GM21529 (cell line): ENCODE measurements around the gene EBF3.

Source experiments
- ATAC-seq: cut with Tn5 transposase; IDR thresholded peaks from one replicate; pipeline ENCODE4 v1.9.1; 2021; ENCODE audit not compliant: unreplicated experiment

The EBF3 gene

GRCh38 chr10:129963641-129964501 lies at the start of gene EBF3:
TSS of gene EBF3 (minus strand) at chr10:129964274. CDS start at chr10:129963768, 506 bp downstream.
- no peak for ATAC-seq

DNA sequence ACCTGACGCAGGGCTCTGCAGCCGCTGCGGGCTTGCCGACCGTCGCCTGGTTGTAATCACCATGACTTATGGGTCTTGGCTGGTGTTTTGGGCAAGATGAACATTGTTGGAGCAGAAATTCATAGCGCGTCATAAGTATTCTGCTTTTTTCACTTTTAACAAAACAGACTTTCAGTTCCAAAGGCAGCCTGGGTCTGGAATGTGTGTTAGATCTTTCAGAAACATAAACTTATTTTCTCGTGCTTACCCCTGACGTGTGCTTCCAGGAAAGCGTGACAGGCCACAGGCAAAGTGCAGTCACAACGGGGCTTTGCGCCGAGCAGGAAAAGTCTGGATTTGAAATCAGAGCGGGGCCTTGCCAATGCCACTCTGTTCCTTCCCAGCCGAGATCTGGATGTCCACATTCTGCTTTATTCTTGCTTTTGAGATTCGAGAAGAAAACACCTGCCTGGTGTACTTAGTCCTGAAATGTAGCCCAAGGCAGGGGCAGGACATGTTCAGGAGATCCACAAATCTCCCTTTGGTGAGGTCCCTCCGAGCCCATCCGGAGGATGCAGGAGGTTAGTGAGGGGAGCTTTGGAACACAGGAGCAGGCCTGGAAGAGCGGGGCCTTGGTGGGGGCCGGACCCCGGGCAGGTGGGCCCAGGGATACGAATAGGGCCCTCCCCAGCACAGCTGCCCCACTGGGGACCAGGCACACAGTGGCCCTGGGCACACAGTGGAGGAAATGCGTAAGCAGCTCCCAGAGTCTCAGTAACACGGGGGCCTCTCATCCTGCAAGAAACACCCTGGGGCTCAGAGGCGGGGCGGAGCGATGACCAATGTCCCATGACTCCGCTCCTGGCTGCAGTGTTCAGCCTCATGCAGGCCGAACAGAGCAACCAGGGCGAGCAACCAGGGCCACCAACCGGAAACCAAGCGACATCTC lies 49.5 kb upstream of the EBF3 start:
- no peak for ATAC-seq

DNA sequence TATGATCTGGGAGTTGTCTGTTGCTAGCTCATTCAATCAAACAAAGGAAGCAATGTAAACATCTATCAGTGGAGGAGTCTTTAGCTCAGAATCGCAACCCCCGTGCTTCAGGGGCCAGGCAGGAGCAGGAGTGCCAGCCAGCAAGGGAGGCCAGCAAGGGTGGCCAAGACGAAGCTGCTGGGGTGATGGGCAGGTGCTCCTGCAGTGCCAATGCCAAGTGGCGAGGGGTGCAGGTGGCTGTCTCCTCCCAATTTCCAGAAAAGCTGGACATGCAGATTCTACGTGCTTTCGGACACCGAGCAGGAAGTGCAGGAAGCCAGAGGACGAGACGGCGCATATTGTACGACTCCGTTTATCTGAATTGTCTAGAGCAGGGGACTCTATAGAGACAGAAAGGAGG lies 48.1 kb upstream of the EBF3 start:
- no peak for ATAC-seq

- ATAC-seq = no peak
Observed at GRCh38 chr10:130010653-130011052, 46.6 kb upstream of the EBF3 start.

DNA sequence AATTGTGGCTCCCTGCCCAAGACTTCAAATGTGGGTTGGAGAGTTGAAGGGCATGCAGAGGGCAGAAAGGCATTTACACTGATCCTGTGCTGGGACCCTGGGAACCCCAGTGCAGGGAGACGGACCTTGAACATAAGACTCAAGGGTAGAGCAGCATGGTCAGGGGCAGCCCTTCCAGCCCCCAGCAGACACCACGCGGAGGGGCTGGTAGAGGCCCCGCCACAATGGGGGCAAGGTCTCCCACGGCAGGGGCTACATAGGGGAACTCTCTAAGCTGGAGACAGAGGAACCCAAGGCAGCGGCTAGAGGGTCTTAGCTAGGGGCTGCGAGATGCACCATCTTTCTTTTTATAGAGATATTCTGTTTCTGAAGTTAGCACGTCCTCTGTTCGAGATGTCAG lies 45.2 kb upstream of the EBF3 start:
- no peak for ATAC-seq

DNA sequence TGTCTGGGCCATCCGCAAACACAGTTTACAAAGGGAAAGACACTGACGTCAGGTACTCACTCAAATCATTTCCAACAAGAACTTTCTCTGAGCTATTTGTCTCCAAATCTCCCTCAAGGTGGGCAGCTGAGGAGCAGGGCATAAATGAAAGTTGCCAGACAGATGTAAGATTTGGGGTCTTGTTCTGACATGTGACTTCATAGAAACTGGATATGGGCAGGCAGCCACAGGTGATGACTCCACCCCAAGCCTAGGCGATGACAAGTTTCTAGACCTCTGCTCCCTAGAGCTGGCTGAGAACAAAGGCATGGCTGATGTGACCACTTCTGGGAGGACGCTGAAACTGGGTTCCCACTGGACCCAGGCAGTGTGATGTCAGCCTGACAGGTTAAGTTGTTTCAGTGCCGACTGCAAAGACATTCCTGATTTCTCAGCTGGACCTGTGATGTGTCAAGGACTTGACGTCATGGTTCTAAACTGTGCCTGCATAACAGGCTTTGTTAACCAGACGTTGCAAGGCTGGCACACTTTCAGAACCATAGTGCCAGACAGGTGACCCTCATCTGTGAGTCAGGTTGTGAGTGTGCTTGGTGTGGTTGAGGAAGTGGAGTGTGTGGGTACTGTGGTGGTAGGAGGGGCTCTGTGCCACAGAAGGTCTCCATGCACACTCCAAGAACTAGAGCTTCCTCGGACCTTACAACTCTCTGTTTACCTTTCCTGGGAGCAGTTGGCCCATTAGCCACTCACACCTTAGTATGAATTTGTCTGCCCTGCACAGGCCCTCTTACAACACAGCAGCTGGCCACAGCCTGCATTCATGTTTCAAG lies 39.9 kb upstream of the EBF3 start:
- ATAC-seq = no peak

GRCh38 chr10:130003166-130003565 lies 39.1 kb upstream of the EBF3 start:
- no peak for ATAC-seq

- no peak for ATAC-seq
Observed at GRCh38 chr10:130002606-130003005, 38.5 kb upstream of the EBF3 start.

GRCh38 chr10:130000918-130001317 lies 36.8 kb upstream of the EBF3 start:
- ATAC-seq = no peak

GRCh38 chr10:129999140-129999539 lies 35.1 kb upstream of the EBF3 start:
- no peak for ATAC-seq

DNA sequence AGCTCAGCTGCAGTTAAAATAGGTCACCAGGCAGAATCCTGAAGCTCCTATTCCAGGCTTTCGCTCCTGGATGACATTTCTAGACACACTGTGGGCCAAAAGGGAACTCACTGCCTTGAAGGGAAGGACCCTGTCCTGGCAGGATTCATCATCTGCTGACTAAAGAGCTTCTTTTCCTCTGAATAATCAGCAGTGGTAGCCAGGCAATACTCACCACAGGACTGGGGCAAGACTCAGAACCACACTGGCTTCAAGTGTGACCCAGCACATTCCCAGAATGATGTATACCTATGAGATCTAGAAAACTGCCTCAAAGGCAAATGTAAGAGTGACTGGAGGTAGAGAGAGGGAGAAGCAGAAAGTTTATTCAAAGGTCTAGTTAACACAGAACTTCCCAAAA lies 29.5 kb upstream of the EBF3 start:
- no peak for ATAC-seq

DNA sequence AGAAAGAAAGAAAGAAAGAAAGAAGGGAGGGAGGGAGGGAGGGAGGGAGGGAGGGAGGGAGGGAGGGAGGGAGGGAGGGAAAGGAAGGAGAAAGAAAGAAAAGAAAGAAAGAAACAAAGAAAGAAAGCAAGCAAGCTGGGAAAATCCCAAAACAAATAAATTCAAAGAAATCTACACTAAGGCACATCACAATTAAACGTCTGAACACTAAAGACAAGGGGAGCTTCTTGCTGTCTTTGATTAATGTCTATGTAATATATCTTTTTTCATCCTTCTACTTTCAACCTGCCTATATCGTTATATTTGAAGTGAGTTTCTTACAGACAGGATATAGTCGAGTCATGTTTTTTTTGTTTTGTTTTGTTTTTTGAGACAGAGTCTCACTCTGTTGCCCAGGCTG lies 28.3 kb upstream of the EBF3 start:
- no peak for ATAC-seq

DNA sequence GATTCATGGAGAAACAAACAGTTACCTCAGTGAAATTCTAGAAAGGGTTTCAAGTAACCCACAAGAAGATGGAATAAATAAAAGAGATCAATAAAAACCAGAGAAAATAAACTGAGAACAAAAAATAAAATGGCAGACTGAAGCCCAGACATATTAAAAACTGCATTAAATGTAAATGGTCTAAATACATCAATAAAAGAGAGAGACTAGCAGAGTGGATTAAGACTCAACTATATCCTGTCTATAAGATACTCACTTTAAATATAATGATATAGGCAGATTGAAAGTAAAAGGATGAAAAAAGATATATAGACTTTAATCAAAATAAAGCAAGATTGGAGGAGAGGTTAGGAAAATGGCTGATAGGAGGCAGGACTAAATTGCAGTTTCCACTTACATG lies 18.8 kb upstream of the EBF3 start:
- ATAC-seq = no peak

DNA sequence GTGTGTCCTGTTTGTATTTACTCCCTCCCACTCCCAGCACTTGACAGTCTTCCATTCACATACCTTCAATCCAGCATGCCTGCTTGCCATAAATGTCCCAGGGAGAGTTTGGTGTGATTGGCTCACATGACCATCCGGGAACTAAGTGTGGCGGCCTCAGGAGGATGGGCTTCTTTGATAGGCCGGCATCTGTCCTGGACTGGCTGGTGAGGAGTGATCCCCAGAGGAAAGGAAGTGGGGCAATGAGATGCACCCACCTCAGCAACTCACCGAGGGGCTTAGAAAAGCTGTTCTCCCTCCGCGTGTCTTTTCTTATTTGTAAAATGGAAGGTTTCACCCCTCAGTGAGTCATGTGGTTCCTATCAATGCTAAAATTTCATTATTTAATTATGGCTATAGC lies 14.9 kb upstream of the EBF3 start:
- no peak for ATAC-seq

DNA sequence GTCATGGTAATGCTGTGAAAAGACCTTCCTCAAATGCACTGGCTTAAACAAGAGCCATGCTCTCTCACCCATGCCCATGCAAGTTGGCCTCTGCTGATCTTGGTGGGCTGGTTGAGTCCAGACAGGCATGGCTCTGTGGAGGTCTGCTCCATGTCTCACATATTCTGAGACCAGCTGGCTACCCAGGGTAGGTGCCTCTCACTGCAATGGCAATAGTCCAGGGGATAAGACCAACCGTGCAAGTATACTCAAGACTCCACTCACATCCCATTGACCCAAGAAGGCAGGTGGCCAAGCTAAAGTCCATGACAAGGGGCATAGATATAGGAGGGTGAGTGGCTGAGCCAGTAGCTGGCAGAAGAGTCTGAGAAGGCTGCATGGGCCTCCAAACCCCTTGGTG lies 14.2 kb upstream of the EBF3 start:
- ATAC-seq = no peak

GRCh38 chr10:129977794-129978193 lies 13.7 kb upstream of the EBF3 start:
- ATAC-seq = no peak

DNA sequence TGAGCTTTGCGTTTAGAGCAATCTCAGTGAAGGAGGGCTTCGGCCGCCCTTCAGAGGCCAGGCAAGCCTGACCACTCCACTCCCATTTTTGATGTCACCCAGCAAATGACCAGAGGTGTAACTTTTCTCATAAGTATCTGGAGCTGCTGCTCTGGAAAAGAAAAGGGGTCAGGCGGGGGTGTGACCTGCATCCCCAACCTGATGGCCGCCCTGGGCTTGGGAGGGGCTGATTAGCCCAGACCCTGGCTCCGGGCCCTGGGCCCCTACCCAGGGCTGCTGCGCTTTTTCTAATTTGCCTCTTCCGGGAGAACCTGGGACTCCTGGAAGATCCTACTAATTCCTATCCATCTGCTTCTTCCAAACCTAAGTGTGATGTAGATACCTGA lies 9.6 kb upstream of the EBF3 start:
- no peak for ATAC-seq

GRCh38 chr10:129972966-129973673 lies 9.0 kb upstream of the EBF3 start:
- ATAC-seq = no peak

DNA sequence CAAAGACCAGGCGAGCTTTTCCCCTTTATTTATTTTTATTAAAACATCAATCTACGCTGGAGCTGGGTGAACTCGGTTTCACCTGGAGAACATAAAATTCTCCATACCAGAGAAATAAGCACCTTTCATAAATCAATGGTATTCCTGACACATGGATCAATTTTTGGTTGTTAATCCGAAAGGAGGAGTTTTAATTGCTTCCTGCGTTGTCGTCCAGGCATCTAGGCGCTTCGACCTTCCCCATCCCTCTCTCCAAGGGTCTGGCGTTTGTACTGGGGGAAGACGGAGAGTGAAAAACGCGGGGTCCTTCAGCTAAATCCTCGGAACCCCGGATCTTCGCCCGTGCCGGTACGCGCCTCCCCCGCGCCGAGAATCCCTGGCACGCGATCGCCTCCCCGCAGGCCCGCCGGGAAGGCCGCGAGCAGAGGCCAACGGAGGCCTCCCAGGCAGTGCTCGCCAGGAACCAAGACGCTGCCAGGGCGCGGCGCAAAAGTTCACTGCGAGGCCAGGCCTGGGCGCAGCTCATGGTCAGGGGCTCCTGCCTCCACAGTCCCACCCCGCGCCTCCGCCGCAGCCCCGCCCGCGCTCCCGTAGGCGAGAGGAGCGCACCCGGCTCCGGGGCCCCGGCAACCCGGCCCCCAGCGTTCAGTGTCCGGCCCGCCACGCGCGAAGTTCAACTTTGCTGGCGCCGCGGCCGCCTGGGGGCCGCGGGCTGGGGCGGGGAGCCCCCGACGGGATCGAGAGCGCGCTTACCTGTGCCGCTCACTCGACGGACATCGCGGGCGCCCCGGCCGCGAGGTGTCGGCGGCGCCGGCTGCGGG lies 8.3 kb upstream of the EBF3 start:
- no peak for ATAC-seq
